Retina (tissue), 1 donor: ENCODE results near the gene NVL.

Experiments used
- DNase-seq: peaks from one replicate; pipeline ENCODE4 v3.0.0-alpha.2; 2016

The NVL gene

GRCh38 chr1:224192082-224192788 lies 137.7 kb downstream of the NVL start:
- DNase-seq: no peak

GRCh38 chr1:224189561-224189960 lies 140.4 kb downstream of the NVL start:
- DNase-seq: no peak

- no peak for DNase-seq
Measured at GRCh38 chr1:224188286-224188685, 141.7 kb downstream of the NVL start.

- DNase-seq: no peak
Measured at GRCh38 chr1:224185208-224185607, 144.8 kb downstream of the NVL start.

- peak; percentile 91 for DNase-seq
Measured at GRCh38 chr1:224183591-224184312, 146.2 kb downstream of the NVL start.

- DNase-seq: peak; percentile 95
Measured at GRCh38 chr1:224182866-224183590, 146.9 kb downstream of the NVL start, which contains the start of gene DEGS1. Gene DEGS1 (plus strand): TSS chr1:224183240. CDS start chr1:224183337, 97 bp downstream.

- DNase-seq: no peak
Measured at GRCh38 chr1:224182057-224182865, 147.7 kb downstream of the NVL start.

GRCh38 chr1:224181453-224181810 lies 148.5 kb downstream of the NVL start:
- no peak for DNase-seq

GRCh38 chr1:224180783-224181452 lies 149.1 kb downstream of the NVL start:
- DNase-seq: no peak

- DNase-seq: no peak
Measured at GRCh38 chr1:224178894-224179293, 151.1 kb downstream of the NVL start.

- DNase-seq: no peak
Measured at GRCh38 chr1:224177356-224177999, 152.5 kb downstream of the NVL start.
